Activated naive CD4-positive, alpha-beta T cell treated with anti-CD3 and anti-CD28 coated beads, Interleukin-2, amount 10 ng/mL, durations not matched to agents 7 days and 5 days (primary cell): ENCODE results near the gene ACOT7.
A peak's percentile ranks its signal among the peaks of the same experiment; 100 is the strongest.
"Not testable (repeated sequence)": the region's sequence is repeated elsewhere in the genome, so short reads cannot be mapped to it uniquely, and the experiment has no call there.

Source experiments
- CTCF ChIA-PET: fragments of 350-600 bp; sonication (Branson Sonifier 250); formaldehyde crosslinking; loops from one replicate; lab custom pipeline; 2021; ENCODE audit warnings: antibody characterized with exemption; lab: Charles Lee
- DNase-seq: peaks from one replicate; pipeline ENCODE4 v3.0.0-alpha.2; 2020
- H3K27ac Mint-ChIP-seq: one replicate; pipeline ENCODE4 v1.8.0; 2021; ENCODE audit warnings: mild to moderate bottlenecking, moderate library complexity, mixed read lengths
- H3K27me3 Mint-ChIP-seq: one replicate; pipeline ENCODE4 v1.8.0; 2021; ENCODE audit warnings: mild to moderate bottlenecking, mixed read lengths
- H3K36me3 Mint-ChIP-seq: one replicate; pipeline ENCODE4 v1.8.0; 2021; ENCODE audit warnings: mixed read lengths
- H3K4me1 Mint-ChIP-seq: one replicate; pipeline ENCODE4 v1.8.0; 2021; ENCODE audit warnings: mixed read lengths
- H3K4me3 Mint-ChIP-seq: one replicate; pipeline ENCODE4 v1.8.0; 2021; ENCODE audit warnings: mild to moderate bottlenecking, moderate library complexity, mixed read lengths
- H3K9me3 Mint-ChIP-seq: one replicate; pipeline ENCODE4 v1.8.0; 2021; ENCODE audit warnings: mixed read lengths

ACOT7 gene

DNA sequence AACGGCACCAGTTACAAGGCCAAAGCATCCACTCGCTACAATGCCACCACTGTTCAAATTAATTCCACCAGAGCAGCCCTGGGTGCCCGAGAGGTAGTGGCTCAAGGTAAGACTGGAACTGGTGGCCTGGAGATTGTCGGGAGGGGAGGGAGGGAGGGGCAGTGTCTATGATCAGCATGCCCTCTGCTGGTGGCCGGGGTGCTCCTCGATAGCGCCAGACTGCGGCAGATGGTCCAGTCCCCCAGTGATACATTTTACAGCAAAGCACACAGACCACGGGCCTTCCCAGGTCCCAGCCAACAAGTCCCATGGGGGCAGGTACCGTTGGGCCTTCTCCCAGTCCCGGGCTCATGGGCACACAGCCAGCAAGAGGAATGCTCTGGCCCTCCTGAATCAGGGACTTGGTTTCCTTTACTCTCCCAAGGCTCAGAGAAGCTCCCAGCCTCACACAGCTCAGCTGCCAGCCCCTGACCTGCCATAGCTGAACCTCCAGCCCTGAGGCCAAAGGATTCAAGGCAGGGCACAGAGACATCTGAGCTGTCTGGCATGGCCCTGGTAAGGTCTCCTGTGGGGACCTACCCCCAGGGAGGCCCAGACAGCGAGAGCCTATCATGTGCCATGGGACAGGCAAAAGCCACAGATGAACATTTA lies 15.3 kb downstream of the ACOT7 start:
- Mint-ChIP-seq H3K27me3 (no peaks in the 10 kb centered on the region), H3K27ac (no peak overlapping the region), H3K9me3 (peaks cover 4% of the 10 kb centered on the region), H3K36me3 (peaks cover 8% of the 10 kb centered on the region), H3K4me1 (no peaks in the 10 kb centered on the region), H3K4me3 (no peak overlapping the region)
- CTCF ChIA-PET, result interaction anchor here (1.4 to 1.7 kb wide), 2 partner anchors 15 to 30 kb away, joined by 3 to 4 read pairs; no protein-coding TSS in a partner anchor
- no peak for DNase-seq

DNA sequence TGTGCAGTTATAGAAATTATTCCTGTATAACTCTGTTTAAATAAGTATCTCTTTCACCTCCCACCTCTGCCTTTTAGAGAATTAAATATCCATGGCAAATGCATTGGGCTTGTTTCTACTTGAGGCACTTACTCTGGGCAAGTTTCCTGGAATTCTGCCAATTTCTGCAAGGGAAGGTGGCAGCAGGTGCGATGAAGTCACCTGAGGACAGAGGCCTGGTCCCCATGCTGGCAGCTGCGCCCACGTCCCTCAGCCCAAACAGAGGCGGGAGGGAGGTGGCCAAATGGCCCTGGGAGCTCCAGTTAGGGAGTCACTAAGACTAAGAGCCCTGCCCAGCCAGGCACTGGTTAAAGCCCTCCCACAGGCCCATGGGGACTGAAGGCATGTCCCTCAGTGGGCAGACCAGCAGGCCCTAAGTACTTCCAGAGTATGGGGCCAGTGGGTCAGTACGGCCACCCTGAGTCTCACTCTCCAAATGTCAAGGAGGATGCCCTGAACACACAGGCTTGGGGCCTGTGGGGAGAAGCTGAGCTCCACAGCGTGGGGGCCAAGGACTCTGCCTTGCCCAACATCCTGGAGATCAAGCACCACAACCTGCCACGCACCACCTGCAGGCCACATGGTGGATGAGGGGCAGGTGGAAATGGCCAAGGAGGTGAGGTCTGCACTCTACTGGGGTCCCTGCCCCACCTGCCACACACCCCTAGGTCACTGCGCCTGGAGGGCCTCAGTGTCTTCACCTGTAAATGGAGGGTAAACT lies 19.4 kb downstream of the ACOT7 start:
- H3K27ac Mint-ChIP-seq, result no peak overlapping the region
- DNase-seq, result no peak
- CTCF ChIA-PET, result no interaction called here
- H3K27me3 Mint-ChIP-seq, result no peaks in the 10 kb centered on the region
- H3K4me3 Mint-ChIP-seq, result no peak overlapping the region
- H3K4me1 Mint-ChIP-seq, result peaks cover 3% of the 10 kb centered on the region
- H3K36me3 Mint-ChIP-seq, result peaks cover under 1% of the 10 kb centered on the region
- no peaks in the 10 kb centered on the region for H3K9me3 Mint-ChIP-seq

DNA sequence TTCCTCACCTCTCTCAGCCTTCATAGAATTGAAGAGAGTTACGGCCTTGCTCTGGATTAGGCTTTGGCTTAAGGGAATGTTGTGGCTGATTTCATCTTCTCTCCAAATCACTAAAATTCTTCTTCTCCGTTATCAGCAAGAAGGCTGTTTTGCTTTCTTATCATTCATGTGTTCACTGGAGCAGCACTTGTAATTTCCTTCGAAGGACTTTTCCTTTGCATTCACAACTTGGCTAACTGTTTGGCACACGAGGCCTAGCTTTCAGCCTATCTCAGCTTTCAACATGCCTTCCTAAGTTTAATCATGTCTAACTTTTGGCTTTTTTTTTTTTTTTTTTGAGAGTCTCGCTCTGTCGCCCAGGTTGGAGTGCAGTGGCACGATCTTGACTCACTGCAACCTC lies 21.3 kb downstream of the ACOT7 start:
- not testable (repeated sequence) for DNase-seq, H3K9me3 Mint-ChIP-seq, H3K4me1 Mint-ChIP-seq, H3K27ac Mint-ChIP-seq, H3K4me3 Mint-ChIP-seq, H3K36me3 Mint-ChIP-seq, H3K27me3 Mint-ChIP-seq
- CTCF ChIA-PET, result interaction anchor here (0.6 kb wide), 2 partner anchors 149 to 246 kb away, joined by 3 to 5 read pairs; no protein-coding TSS in a partner anchor

DNA sequence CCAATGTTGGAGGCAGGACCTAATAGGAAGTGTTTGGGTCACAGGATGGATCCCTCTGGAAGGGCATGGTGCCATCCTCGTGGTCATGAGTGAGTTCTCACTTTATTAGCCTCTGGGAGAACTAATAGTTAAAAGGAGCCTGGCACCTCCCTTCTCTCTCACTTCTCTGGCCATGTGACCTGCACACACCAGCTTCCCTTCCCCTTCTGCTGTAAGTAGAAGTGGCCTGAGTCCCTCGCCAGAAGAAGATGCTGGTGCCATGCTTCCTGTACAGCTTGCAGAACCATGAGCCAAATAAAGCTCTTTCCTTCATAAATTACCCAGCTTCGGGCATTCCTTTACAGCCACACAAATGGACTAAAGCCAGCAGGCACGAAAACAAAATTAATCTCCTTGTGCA lies 23.6 kb downstream of the ACOT7 start:
- H3K9me3 Mint-ChIP-seq, result peaks cover 3% of the 10 kb centered on the region
- DNase-seq, result no peak
- H3K27me3 Mint-ChIP-seq, result no peaks in the 10 kb centered on the region
- H3K4me1 Mint-ChIP-seq, result peaks cover 16% of the 10 kb centered on the region
- no peak overlapping the region for H3K4me3 Mint-ChIP-seq
- CTCF ChIA-PET, result interaction anchor here (0.7 to 1.3 kb wide), 2 partner anchors 22 to 124 kb away, joined by 3 read pairs; no protein-coding TSS in a partner anchor
- H3K27ac Mint-ChIP-seq, result no peak overlapping the region
- H3K36me3 Mint-ChIP-seq, result peaks cover 5% of the 10 kb centered on the region

DNA sequence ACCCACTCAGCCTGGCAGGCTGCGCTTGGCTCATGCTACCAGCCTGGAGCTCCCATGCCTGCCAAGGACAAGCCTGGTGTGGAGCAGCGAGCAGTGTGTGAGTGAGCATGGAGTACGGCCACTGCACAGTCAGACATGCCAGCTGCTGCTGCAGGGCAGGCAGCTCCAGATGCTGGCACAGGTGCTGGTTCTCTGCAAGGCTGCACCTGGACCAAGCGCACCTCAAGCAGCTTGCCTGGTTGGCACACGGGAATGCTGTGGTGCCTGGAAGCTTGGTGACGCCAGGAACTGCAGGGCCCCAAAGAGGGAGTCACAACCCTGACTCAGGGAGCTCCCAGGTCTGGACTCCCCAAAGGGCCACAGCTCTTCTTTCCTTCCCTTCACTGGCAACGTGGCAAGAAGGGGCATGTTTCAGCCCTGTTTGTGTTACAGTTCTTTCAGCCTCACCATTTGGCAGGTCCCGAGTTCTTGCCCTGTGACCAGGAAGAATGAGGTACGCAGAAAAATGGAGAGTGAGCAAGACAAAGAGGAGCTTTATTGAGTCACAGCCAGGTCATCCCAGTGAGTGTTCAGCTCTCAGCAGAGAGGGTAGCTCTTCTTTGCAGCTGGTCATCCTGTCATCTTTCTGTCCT lies 26.1 kb downstream of the ACOT7 start:
- H3K9me3 Mint-ChIP-seq, result peaks cover 3% of the 10 kb centered on the region
- H3K36me3 Mint-ChIP-seq, result peaks cover 6% of the 10 kb centered on the region
- no peak for DNase-seq
- CTCF ChIA-PET, result interaction anchor here (1.2 to 1.4 kb wide), 3 partner anchors 25 to 56 kb away, joined by 3 read pairs; no protein-coding TSS in a partner anchor
- peaks cover 37% of the 10 kb centered on the region for H3K4me1 Mint-ChIP-seq
- no peak overlapping the region for H3K4me3 Mint-ChIP-seq
- H3K27me3 Mint-ChIP-seq, result no peaks in the 10 kb centered on the region
- no peak overlapping the region for H3K27ac Mint-ChIP-seq

DNA sequence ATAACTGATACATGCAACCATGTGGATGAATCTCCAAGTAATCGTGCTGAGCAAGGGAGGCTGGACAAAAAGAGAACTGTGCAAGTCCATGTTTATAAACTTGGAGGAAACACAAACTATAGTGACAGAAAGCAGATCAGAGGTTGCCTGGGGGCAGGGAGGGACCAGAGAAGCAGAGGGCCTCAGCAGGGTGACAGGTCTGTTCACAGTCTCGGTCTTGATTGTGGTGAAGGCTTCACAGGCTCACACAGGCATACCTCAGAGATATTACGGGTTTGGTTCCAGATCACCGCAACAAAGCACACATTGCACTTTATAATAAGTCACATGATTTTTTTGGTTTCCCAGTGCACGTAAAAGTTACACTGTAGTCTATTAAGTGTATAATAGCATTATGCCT lies 28.5 kb downstream of the ACOT7 start:
- peaks cover 49% of the 10 kb centered on the region for H3K4me1 Mint-ChIP-seq
- no peaks in the 10 kb centered on the region for H3K27me3 Mint-ChIP-seq
- H3K9me3 Mint-ChIP-seq, result peaks cover 3% of the 10 kb centered on the region
- H3K4me3 Mint-ChIP-seq, result no peak overlapping the region
- peaks cover 6% of the 10 kb centered on the region for H3K36me3 Mint-ChIP-seq
- DNase-seq, result peak; percentile 71
- peak overlapping the region; percentile 72 for H3K27ac Mint-ChIP-seq
- CTCF ChIA-PET, result interaction anchor here (0.6 kb wide), 1 partner anchor 40 kb away, joined by 3 read pairs; no protein-coding TSS in a partner anchor

DNA sequence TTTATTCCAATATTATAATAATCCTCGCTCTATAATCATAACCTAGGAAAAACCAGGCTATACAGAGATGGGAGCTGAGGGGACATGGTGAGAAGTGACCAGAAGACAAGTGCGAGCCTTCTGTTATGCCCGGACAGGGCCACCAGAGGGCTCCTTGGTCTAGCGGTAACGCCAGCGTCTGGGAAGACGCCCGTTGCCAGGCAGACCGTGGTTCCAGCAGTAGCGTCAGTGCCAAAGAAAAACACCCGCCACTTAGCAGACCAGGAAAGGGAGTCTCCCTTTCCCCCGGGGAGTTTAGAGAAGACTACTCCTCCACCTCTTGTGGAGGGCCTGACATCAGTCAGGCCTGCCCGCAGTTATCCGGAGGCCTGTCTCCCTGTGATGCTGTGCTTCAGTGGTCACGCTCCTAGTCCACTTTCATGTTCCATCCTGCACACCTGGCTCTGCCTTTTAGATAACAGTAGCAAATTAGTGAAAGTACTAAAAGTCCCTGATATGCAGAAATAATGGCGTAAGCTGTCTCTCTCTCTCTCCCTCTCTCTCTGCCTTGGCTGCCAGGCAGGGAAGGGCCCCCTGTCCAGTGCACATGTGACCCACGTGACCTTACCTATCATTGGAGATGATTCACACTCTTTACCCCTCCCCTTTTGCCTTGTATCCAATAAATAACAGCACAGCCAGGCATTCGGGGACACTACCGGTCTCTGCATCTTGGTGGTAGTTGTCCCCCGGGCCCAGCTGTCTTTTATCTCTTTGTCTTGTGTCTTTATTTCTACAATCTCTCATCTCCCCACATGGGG lies 30.3 kb downstream of the ACOT7 start:
- H3K9me3 Mint-ChIP-seq, H3K36me3 Mint-ChIP-seq, H3K4me3 Mint-ChIP-seq, H3K27me3 Mint-ChIP-seq, H3K27ac Mint-ChIP-seq: not testable (repeated sequence)
- CTCF ChIA-PET, result interaction anchor here (1.1 to 6.9 kb wide), 11 partner anchors 15 to 75 kb away, joined by 3 to 50 read pairs (median 8); partner anchors contain the start of gene ACOT7
- H3K4me1 Mint-ChIP-seq, result peaks cover 61% of the 10 kb centered on the region
- peak; percentile 63 for DNase-seq

DNA sequence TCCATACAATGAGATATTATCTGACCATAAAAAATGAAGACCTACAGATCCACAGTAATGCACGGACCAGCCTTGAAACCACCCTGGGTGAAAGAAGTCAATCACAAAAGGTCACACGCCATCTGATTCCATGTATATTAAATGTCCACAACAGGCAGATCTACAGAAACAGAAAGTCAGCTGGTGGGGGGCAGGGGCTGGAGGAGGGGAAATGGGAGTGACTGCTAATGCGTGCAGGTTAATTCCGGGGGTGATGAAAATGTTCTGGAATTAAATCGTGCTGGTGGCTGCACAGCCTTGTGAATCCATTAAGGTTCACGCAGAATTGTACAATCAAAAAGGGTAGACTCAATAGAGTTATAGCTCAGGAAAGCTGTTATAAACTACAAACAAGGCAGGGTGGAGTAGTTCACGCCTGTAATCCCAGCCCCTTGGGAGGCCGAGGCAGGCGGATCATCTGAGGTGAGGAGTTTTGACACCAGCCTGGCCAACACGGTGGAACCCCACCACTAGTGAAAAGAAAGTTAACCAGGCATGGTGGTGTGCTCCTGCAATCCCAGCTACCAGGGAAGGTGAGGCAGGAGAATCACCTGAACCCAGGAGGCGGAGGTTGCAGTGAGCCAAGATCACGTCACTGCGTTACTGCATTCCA lies 32.3 kb downstream of the ACOT7 start:
- Mint-ChIP-seq H3K27me3 (no peaks in the 10 kb centered on the region), H3K27ac (peak overlapping the region; percentile 30), H3K4me3 (no peak overlapping the region), H3K36me3 (peaks cover 1% of the 10 kb centered on the region), H3K4me1 (peaks cover 72% of the 10 kb centered on the region), H3K9me3 (no peaks in the 10 kb centered on the region)
- CTCF ChIA-PET, result interaction anchor here (0.6 to 6.9 kb wide), 11 partner anchors 13 to 123 kb away, joined by 3 to 50 read pairs (median 6); partner anchors contain the start of gene ACOT7
- no peak for DNase-seq

DNA sequence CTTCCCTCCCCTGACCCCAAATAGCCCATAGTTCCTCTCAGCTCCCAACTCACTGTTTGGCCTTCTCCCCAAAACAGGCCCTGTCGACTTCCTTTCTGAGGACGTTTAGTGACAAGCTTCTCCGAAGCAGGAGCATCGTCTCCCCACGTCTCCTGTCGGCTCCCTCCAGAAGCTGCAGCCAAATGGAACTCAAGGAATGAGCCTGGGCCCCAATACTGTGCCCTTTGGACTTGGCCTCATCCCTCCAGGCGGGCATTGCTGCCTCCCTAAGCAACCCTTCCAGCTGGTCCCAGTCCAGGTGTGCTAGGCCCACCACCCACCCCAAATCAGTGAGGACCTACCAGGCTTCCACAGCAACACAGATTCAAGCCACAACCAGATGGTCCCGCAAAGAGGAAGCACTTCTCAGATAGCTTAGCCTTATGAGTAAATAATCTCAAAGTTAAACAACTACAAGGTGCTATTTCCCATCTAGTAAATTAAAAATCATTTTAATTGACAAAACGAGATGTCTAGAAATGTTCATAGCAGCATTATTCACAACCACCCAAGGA lies 33.0 kb downstream of the ACOT7 start:
- DNase-seq, result no peak
- CTCF ChIA-PET, result interaction anchor here (0.6 to 6.9 kb wide), 8 partner anchors 10 to 122 kb away, joined by 3 to 50 read pairs (median 4); partner anchors contain the start of gene ACOT7
- Mint-ChIP-seq H3K27me3 (no peaks in the 10 kb centered on the region), H3K27ac (peak overlapping the region; percentile 91), H3K4me3 (no peak overlapping the region), H3K4me1 (peaks cover 69% of the 10 kb centered on the region), H3K9me3 (no peaks in the 10 kb centered on the region), H3K36me3 (peaks cover 1% of the 10 kb centered on the region)

DNA sequence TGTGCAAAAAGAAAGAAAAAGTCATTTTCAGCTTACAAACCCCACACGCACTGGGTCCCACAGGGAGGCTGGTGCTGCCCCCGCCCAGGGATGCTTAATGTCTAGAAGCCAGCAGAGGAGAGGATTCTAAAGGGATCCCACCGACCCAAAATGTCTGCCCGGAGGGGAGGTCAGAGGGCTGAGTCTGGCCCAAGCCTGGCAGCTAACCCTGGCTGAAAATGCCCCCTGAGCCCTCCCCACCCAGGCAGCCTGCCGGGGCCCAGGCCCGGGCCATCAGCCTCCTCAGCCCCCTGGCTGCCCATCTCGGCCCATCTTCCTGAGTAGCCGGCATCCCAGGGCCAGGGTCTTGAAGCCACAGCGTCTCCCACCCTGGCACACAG lies 33.5 kb downstream of the ACOT7 start:
- Mint-ChIP-seq H3K27ac (peak overlapping the region; percentile 91), H3K27me3 (no peaks in the 10 kb centered on the region), H3K4me3 (peak overlapping the region; percentile 55), H3K36me3 (peaks cover 1% of the 10 kb centered on the region), H3K4me1 (peaks cover 65% of the 10 kb centered on the region), H3K9me3 (no peaks in the 10 kb centered on the region)
- CTCF ChIA-PET, result interaction anchor here (0.6 to 6.9 kb wide), 7 partner anchors 9 to 78 kb away, joined by 3 to 50 read pairs (median 9); partner anchors contain the start of gene ACOT7
- no peak for DNase-seq

DNA sequence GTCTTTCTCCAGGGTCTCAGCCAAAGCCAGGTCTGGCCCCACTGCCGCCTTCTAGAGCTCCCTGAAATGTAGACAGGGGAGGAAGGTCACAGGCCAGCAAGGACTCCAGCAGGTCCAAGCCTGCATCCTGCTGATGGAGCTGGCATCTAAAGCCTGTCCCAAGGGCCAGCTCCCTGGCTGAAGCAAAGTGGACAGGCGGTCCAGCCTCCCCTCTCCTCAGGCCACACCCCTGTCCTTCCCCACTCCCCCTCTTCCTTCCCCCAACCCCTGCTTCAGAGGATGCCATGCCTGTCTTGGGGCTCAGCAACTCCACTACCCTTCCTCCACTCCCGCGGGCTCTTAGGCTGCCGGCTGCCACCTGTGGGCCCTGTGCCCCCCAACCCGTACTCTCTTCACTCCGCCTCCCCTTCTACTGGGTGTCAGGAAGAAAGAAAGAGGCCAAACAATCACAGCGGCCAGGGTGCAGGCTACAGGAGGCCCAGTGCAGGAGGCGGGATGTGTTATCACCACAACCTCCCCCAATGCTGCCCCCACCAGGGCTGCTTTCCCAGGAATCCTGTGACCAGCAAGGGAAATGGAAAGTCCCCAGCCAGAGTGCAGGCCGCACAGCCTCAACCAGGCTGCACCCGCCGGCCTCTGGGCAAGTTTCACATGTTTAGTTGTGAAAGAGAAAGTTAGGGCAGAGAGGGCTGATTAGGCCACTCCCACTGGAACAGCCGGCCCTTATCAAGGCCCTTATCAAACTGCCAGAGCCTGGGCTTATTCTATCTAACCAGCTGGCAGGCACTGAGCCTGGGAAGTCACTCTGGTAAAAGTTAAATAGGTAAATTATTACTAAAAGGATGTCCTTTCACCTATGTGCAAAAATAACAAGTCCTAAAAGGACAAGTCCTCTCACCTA lies 34.1 kb downstream of the ACOT7 start:
- CTCF ChIA-PET, result interaction anchor here (0.7 to 6.9 kb wide), 14 partner anchors 9 to 155 kb away, joined by 3 to 50 read pairs (median 8); partner anchors contain the start of gene ACOT7
- Mint-ChIP-seq H3K27me3 (no peaks in the 10 kb centered on the region), H3K27ac (peak overlapping the region; percentile 91), H3K4me1 (peaks cover 63% of the 10 kb centered on the region), H3K4me3 (peak overlapping the region; percentile 55), H3K36me3 (peaks cover 1% of the 10 kb centered on the region), H3K9me3 (no peaks in the 10 kb centered on the region)
- DNase-seq, result peak; percentile 82

DNA sequence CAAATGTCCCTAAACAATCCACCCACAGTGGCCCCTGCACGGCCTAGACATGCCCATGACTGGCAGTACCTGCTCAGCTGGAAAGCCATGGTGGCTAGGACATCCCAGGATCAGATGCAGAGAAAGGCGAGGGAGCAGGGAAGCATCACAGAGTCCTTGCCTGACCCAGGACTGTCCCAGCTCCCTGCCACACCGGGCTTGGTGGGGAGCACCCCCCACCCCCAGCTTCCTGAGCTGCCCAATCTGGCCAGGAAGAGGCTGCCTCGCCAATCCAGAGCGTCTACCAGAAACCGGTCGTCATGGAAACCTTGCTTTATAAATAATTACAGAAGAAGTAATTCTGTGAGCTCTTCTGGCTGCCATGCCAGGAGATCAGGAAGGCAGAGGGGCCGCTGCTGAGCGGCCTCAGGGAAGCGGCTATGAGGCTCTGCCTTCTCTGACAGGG lies 34.8 kb downstream of the ACOT7 start:
- peaks cover 57% of the 10 kb centered on the region for H3K4me1 Mint-ChIP-seq
- no peaks in the 10 kb centered on the region for H3K9me3 Mint-ChIP-seq
- CTCF ChIA-PET, result interaction anchor here (0.7 to 6.9 kb wide), 13 partner anchors 8 to 154 kb away, joined by 3 to 50 read pairs (median 7); partner anchors contain the start of gene ACOT7
- H3K36me3 Mint-ChIP-seq, result peaks cover 1% of the 10 kb centered on the region
- peak overlapping the region; percentile 49 for H3K4me3 Mint-ChIP-seq
- peak overlapping the region; percentile 91 for H3K27ac Mint-ChIP-seq
- DNase-seq, result peak; percentile 70
- no peaks in the 10 kb centered on the region for H3K27me3 Mint-ChIP-seq
